ENCODE measurements around the gene PIK3AP1. TPM values are rescaled to one million over a fixed set of nuclear protein-coding genes. Genes with fewer than 3 reads are reported as not detected.

The PIK3AP1 gene
- total and polyA plus RNA-seq, 4 donors = 27.3 to 137 (median 50.9) TPM

DNA sequence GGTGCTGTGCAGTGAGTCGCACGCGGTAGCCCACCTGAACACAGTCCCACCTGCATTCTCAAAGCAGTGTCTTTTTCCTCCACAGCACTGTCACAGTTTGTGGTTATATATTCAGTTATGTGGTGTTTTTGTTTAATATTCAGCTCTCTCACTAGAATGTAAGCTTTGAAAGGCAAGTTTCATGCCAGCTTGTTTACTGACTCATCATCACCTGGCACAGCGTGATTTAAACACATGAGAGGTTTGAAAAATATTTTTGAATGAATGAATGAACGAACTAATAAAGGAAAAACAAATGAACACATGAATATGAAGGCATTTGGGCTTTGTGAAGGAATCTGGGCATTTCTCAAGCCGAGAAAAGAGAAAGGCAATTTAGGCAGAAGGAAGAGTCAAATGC lies 81.6 kb downstream of the PIK3AP1 start:
- H3K4me3 ChIP-seq (ENCODE audit: low read depth in 1 of 3, low read length in 3 of 3) = no peak overlapping the region
- H3K9me3 ChIP-seq (ENCODE audit: control insufficient read depth in 4 of 4, low read length in 3 of 4) = no peaks in the 10 kb centered on the region
- no peak overlapping the region for H3K9ac ChIP-seq (ENCODE audit: low read depth in 1 of 2, low read length in 2 of 2)
- no peaks in the 10 kb centered on the region for H3K27me3 ChIP-seq (ENCODE audit: control insufficient read depth in 4 of 4, insufficient read depth in 4 of 4, low read length in 3 of 4)
- peaks cover 7 to 44% (median 32%) of the 10 kb centered on the region in 4 donors for H3K4me1 ChIP-seq (ENCODE audit: control insufficient read depth in 4 of 4, insufficient read depth in 4 of 4, low read length in 3 of 4)
- 94% methylated on average over 6 of the region's 6 CpGs for WGBS
- TF ChIP-seq GABPA (IDR thresholded peaks at IDR 0.05 in 1 of 2, conservative IDR thresholded peaks at IDR 0.05 in 1 of 2) = no peak
- TF ChIP-seq HNF4G (IDR thresholded peaks at IDR 0.05) = no peak
- TF ChIP-seq, protein P1, sequence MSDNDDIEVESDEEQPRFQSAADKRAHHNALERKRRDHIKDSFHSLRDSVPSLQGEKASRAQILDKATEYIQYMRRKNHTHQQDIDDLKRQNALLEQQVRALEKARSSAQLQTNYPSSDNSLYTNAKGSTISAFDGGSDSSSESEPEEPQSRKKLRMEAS (IDR thresholded peaks at IDR 0.05) = no peak
- no peak for TF ChIP-seq JUND (IDR thresholded peaks at IDR 0.05)
- no peak for TF ChIP-seq RXRA (IDR thresholded peaks at IDR 0.05)
- TF ChIP-seq NR2F2 (IDR thresholded peaks at IDR 0.05) = no peak
- no peak for TF ChIP-seq FOXA2 (IDR thresholded peaks at IDR 0.05)
- H3K27ac ChIP-seq (ENCODE audit: low read depth in 1 of 2, low read length in 2 of 2) = peak overlapping the region; percentile 42 to 58
- DNase-seq (ENCODE audit: low spot score) = no peak
- peaks cover 2 to 15% (median 5%) of the 10 kb centered on the region in 4 donors for H3K36me3 ChIP-seq (ENCODE audit: control insufficient read depth in 4 of 4, insufficient read depth in 3 of 4, low read depth in 1 of 4, low read length in 3 of 4)

DNA sequence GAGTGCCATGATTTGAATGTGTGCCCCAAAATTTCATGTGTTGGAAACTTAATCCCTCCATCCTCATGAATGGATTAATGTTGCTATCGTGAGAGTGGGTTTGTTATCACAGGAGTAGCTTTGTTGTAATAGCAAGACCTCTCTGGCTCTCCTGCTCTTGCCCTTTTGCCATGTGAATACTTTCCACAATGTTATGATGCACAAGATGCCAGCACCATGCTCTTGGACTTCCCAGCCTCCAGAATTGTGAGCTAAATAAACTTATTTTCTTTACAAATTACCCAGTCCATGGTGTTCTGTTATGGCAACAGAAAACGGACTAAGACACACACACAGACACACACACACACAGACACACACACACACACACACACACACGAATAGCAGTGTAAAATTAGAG lies 82.2 kb downstream of the PIK3AP1 start:
- peaks cover 2 to 12% (median 4%) of the 10 kb centered on the region in 4 donors for H3K36me3 ChIP-seq (ENCODE audit: control insufficient read depth in 4 of 4, insufficient read depth in 3 of 4, low read depth in 1 of 4, low read length in 3 of 4)
- H3K4me1 ChIP-seq (ENCODE audit: control insufficient read depth in 4 of 4, insufficient read depth in 4 of 4, low read length in 3 of 4) = peaks cover 7 to 40% (median 32%) of the 10 kb centered on the region in 4 donors
- H3K4me3 ChIP-seq (ENCODE audit: low read depth in 1 of 3, low read length in 3 of 3) = no peak overlapping the region
- H3K27me3 ChIP-seq (ENCODE audit: control insufficient read depth in 4 of 4, insufficient read depth in 4 of 4, low read length in 3 of 4) = no peaks in the 10 kb centered on the region
- H3K9me3 ChIP-seq (ENCODE audit: control insufficient read depth in 4 of 4, low read length in 3 of 4) = no peaks in the 10 kb centered on the region
- 62% methylated on average over 3 of the region's 3 CpGs for WGBS
- H3K9ac ChIP-seq (ENCODE audit: low read depth in 1 of 2, low read length in 2 of 2) = no peak overlapping the region
- no peak for DNase-seq (ENCODE audit: low spot score)
- TF ChIP-seq RAD21 (IDR thresholded peaks at IDR 0.05) = peak in 1 of 2 donors; percentile 4
- no peak for TF ChIP-seq JUND (IDR thresholded peaks at IDR 0.05)
- TF ChIP-seq RXRA (IDR thresholded peaks at IDR 0.05) = peak in 1 of 2 donors; percentile 13
- H3K27ac ChIP-seq (ENCODE audit: low read depth in 1 of 2, low read length in 2 of 2) = peak overlapping the region; percentile 42 to 58

DNA sequence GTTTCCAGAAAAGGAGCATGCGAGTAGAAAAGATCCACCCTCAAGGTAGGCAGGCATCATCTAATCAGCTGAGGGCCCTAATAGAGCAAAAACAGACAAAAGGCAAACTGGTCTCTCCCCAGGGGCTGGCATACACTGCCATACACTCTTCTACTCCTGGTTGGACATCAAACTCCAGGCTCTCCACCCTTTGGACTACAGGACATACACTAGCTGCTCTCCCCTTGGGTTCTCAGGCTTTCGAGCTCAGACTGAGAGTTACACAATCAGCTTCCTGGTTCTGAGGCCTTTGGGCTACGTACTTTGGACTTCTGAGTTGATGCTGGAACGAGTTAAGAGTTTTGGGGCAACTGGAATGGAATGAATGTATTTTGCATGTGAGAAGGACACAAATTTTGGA lies 82.6 kb downstream of the PIK3AP1 start:
- no peak overlapping the region for H3K9ac ChIP-seq (ENCODE audit: low read depth in 1 of 2, low read length in 2 of 2)
- H3K36me3 ChIP-seq (ENCODE audit: control insufficient read depth in 4 of 4, insufficient read depth in 3 of 4, low read depth in 1 of 4, low read length in 3 of 4) = peaks cover 2 to 12% (median 4%) of the 10 kb centered on the region in 4 donors
- TF ChIP-seq FOXA2 (IDR thresholded peaks at IDR 0.05) = peak; percentile 62
- TF ChIP-seq, protein P2, sequence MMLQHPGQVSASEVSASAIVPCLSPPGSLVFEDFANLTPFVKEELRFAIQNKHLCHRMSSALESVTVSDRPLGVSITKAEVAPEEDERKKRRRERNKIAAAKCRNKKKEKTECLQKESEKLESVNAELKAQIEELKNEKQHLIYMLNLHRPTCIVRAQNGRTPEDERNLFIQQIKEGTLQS (IDR thresholded peaks at IDR 0.05) = peak; percentile 73
- TF ChIP-seq HNF4A (conservative IDR thresholded peaks at IDR 0.05) = peak; percentile 100
- peak; percentile 59 to 76 for TF ChIP-seq RAD21 (IDR thresholded peaks at IDR 0.05)
- TF ChIP-seq JUND (IDR thresholded peaks at IDR 0.05) = peak; percentile 94
- TF ChIP-seq NR2F2 (IDR thresholded peaks at IDR 0.05) = peak; percentile 68
- TF ChIP-seq, protein P3, sequence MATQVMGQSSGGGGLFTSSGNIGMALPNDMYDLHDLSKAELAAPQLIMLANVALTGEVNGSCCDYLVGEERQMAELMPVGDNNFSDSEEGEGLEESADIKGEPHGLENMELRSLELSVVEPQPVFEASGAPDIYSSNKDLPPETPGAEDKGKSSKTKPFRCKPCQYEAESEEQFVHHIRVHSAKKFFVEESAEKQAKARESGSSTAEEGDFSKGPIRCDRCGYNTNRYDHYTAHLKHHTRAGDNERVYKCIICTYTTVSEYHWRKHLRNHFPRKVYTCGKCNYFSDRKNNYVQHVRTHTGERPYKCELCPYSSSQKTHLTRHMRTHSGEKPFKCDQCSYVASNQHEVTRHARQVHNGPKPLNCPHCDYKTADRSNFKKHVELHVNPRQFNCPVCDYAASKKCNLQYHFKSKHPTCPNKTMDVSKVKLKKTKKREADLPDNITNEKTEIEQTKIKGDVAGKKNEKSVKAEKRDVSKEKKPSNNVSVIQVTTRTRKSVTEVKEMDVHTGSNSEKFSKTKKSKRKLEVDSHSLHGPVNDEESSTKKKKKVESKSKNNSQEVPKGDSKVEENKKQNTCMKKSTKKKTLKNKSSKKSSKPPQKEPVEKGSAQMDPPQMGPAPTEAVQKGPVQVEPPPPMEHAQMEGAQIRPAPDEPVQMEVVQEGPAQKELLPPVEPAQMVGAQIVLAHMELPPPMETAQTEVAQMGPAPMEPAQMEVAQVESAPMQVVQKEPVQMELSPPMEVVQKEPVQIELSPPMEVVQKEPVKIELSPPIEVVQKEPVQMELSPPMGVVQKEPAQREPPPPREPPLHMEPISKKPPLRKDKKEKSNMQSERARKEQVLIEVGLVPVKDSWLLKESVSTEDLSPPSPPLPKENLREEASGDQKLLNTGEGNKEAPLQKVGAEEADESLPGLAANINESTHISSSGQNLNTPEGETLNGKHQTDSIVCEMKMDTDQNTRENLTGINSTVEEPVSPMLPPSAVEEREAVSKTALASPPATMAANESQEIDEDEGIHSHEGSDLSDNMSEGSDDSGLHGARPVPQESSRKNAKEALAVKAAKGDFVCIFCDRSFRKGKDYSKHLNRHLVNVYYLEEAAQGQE (IDR thresholded peaks at IDR 0.05) = peak; percentile 82
- peak; percentile 31 to 82 for TF ChIP-seq EGR1 (IDR thresholded peaks at IDR 0.05; ENCODE audit: low read depth in 2 of 2)
- peak in 1 of 2 donors; percentile 63 for TF ChIP-seq GABPA (IDR thresholded peaks at IDR 0.05 in 1 of 2, conservative IDR thresholded peaks at IDR 0.05 in 1 of 2)
- peak; percentile 96 for TF ChIP-seq RXRA (IDR thresholded peaks at IDR 0.05)
- TF ChIP-seq FOXA1 (IDR thresholded peaks at IDR 0.05) = peak; percentile 79
- TF ChIP-seq, protein P4, sequence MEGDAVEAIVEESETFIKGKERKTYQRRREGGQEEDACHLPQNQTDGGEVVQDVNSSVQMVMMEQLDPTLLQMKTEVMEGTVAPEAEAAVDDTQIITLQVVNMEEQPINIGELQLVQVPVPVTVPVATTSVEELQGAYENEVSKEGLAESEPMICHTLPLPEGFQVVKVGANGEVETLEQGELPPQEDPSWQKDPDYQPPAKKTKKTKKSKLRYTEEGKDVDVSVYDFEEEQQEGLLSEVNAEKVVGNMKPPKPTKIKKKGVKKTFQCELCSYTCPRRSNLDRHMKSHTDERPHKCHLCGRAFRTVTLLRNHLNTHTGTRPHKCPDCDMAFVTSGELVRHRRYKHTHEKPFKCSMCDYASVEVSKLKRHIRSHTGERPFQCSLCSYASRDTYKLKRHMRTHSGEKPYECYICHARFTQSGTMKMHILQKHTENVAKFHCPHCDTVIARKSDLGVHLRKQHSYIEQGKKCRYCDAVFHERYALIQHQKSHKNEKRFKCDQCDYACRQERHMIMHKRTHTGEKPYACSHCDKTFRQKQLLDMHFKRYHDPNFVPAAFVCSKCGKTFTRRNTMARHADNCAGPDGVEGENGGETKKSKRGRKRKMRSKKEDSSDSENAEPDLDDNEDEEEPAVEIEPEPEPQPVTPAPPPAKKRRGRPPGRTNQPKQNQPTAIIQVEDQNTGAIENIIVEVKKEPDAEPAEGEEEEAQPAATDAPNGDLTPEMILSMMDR (IDR thresholded peaks at IDR 0.05; ENCODE audit: low read depth, low read length, missing input control) = no peak
- TF ChIP-seq YY1 (IDR thresholded peaks at IDR 0.05) = peak; percentile 80
- peak; percentile 59 for TF ChIP-seq TAF1 (conservative IDR thresholded peaks at IDR 0.05)
- TF ChIP-seq, protein P5, sequence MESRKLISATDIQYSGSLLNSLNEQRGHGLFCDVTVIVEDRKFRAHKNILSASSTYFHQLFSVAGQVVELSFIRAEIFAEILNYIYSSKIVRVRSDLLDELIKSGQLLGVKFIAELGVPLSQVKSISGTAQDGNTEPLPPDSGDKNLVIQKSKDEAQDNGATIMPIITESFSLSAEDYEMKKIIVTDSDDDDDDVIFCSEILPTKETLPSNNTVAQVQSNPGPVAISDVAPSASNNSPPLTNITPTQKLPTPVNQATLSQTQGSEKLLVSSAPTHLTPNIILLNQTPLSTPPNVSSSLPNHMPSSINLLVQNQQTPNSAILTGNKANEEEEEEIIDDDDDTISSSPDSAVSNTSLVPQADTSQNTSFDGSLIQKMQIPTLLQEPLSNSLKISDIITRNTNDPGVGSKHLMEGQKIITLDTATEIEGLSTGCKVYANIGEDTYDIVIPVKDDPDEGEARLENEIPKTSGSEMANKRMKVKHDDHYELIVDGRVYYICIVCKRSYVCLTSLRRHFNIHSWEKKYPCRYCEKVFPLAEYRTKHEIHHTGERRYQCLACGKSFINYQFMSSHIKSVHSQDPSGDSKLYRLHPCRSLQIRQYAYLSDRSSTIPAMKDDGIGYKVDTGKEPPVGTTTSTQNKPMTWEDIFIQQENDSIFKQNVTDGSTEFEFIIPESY (IDR thresholded peaks at IDR 0.05) = peak; percentile 87
- TF ChIP-seq, protein P1 (IDR thresholded peaks at IDR 0.05) = peak; percentile 95
- TF ChIP-seq HNF4G (IDR thresholded peaks at IDR 0.05) = peak; percentile 100
- TF ChIP-seq SP1 (IDR thresholded peaks at IDR 0.05) = peak; percentile 99
- no peaks in the 10 kb centered on the region for H3K9me3 ChIP-seq (ENCODE audit: control insufficient read depth in 4 of 4, low read length in 3 of 4)
- H3K27me3 ChIP-seq (ENCODE audit: control insufficient read depth in 4 of 4, insufficient read depth in 4 of 4, low read length in 3 of 4) = no peaks in the 10 kb centered on the region
- WGBS = 38% methylated on average over 4 of the region's 4 CpGs
- H3K27ac ChIP-seq (ENCODE audit: low read depth in 1 of 2, low read length in 2 of 2) = peak overlapping the region; percentile 42 to 58
- DNase-seq (ENCODE audit: low spot score) = no peak
- H3K4me3 ChIP-seq (ENCODE audit: low read depth in 1 of 3, low read length in 3 of 3) = no peak overlapping the region
- H3K4me1 ChIP-seq (ENCODE audit: control insufficient read depth in 4 of 4, insufficient read depth in 4 of 4, low read length in 3 of 4) = peaks cover 7 to 42% (median 34%) of the 10 kb centered on the region in 4 donors
